Panc1 (cell line): ENCODE data around the gene PIK3R6. TPM values are rescaled to one million over a fixed set of nuclear protein-coding genes. Genes with fewer than 3 reads are reported as not detected.

ENCODE experiments used
- ATAC-seq: fragments of 200-7000 bp; cut with Tn5 transposase; 2 replicates; pipeline ENCODE4 v1.9.1; 2020; ENCODE audit warnings: mild to moderate bottlenecking, moderate library complexity
- BruUV-seq: library from RNA; stranded (reverse); fragments of 400-500 nt; replicated peaks from 2 replicates; lab custom pipeline; 2021; lab: Mats Ljungman, UMichigan
- CTCF ChIA-PET: fragments of 300-600 bp; sonication (Branson Sonifier 250); formaldehyde crosslinking; loops from one replicate; lab custom pipeline; 2022; ENCODE audit warnings: antibody characterized with exemption; lab: Charles Lee
- POLR2A ChIA-PET: fragments of 300-600 bp; sonication (Branson Sonifier 250); formaldehyde crosslinking; loops from one replicate; lab custom pipeline; 2022; ENCODE audit warnings: antibody characterized with exemption; lab: Charles Lee
- DNase-seq: peaks from one replicate; pipeline ENCODE4 v3.0.0-alpha.2; 2010; ENCODE audit warnings: low read depth, low spot score
- H3K27ac ChIP-seq: 2 replicates; pipeline ENCODE4 v1.5.1; 2011; ENCODE audit warnings: mild to moderate bottlenecking, low read length, inconsistent platforms
- H3K27me3 ChIP-seq: fragments of 200-500 bp; sonication (Bioruptor generic); 2 replicates; pipeline ENCODE4 v1.6.0; 2014; ENCODE audit warnings: low read length, inconsistent platforms; ENCODE audit not compliant: control insufficient read depth, insufficient read depth
- H3K36me3 ChIP-seq: fragments of 200-500 bp; sonication (Bioruptor generic); 2 replicates; pipeline ENCODE4 v1.5.1; 2014; ENCODE audit warnings: inconsistent platforms, mild to moderate bottlenecking, low read length, moderate library complexity; ENCODE audit not compliant: control insufficient read depth, insufficient read depth
- H3K4me1 ChIP-seq: 2 replicates; pipeline ENCODE4 v1.5.1; 2011; ENCODE audit warnings: inconsistent platforms, mild to moderate bottlenecking, low read length, moderate library complexity; ENCODE audit not compliant: control insufficient read depth, insufficient read depth
- H3K4me3 ChIP-seq, 2 experiments: 2 replicates each; pipeline ENCODE4 v1.5.1; 2011 to 2012; ENCODE audit warnings: low read depth in 2 of 2, low read length in 2 of 2, mild to moderate bottlenecking in 2 of 2, inconsistent platforms in 1 of 2, moderate library complexity in 1 of 2
- H3K9me3 ChIP-seq: fragments of 200-500 bp; sonication (Bioruptor generic); 2 replicates; pipeline ENCODE4 v1.5.1; 2014; ENCODE audit warnings: low read depth, mild to moderate bottlenecking, inconsistent platforms, low read length, moderate library complexity; ENCODE audit not compliant: control insufficient read depth, insufficient read depth
- POLR2AphosphoS5 ChIP-seq: IDR thresholded peaks from 2 replicates; pipeline ENCODE4 v1.6.1; 2012; ENCODE audit warnings: mild to moderate bottlenecking, low read depth, low read length, moderate library complexity
- SIN3A ChIP-seq: IDR thresholded peaks from 2 replicates; pipeline ENCODE4 v1.6.1; 2012; ENCODE audit warnings: low read depth, mild to moderate bottlenecking, low read length, moderate library complexity, borderline replicate concordance; ENCODE audit not compliant: insufficient read depth
- TCF7L2 ChIP-seq: IDR thresholded peaks from 2 replicates; pipeline ENCODE4 v1.6.1; 2011; ENCODE audit warnings: mild to moderate bottlenecking, low read depth, low read length, inconsistent platforms
- in situ Hi-C: cut with HindIII; loops from 2 replicates; pipeline ENCODE4 v1.10.0; 2016; ENCODE audit warnings: low sequenced_read_pairs, low pct_unique_long_range_greater_than_20kb
- intact Hi-C: fragments of 100-400 bp; cut with micrococcal nuclease; formaldehyde crosslinking; loops from one replicate; pipeline ENCODE4 v1.10.0; 2022; ENCODE audit not compliant: unreplicated experiment
- total RNA-seq: library from RNA; stranded (reverse); gene quantifications from one replicate; pipeline ENCODE4 v1.2.1, GENCODE V29; 2021; ENCODE audit not compliant: unreplicated experiment
- TF ChIP-seq, protein P1 (sequence below): fragments of 450-650 bp; IDR thresholded peaks from 2 replicates; pipeline ENCODE4 v1.5.1; 2017; ENCODE audit warnings: mild to moderate bottlenecking
- TF ChIP-seq, protein P2 (sequence below), 2 experiments: IDR thresholded peaks; 2 replicates each; pipeline ENCODE4 v1.6.1; 2011 to 2012; ENCODE audit warnings: low read depth in 2 of 2, control low read depth in 1 of 2, low read length in 1 of 2, mild to moderate bottlenecking in 1 of 2, moderate library complexity in 1 of 2; ENCODE audit not compliant: insufficient read depth in 1 of 2

The PIK3R6 gene
- total RNA-seq, 1 experiment from 2014 or later = not detected

DNA sequence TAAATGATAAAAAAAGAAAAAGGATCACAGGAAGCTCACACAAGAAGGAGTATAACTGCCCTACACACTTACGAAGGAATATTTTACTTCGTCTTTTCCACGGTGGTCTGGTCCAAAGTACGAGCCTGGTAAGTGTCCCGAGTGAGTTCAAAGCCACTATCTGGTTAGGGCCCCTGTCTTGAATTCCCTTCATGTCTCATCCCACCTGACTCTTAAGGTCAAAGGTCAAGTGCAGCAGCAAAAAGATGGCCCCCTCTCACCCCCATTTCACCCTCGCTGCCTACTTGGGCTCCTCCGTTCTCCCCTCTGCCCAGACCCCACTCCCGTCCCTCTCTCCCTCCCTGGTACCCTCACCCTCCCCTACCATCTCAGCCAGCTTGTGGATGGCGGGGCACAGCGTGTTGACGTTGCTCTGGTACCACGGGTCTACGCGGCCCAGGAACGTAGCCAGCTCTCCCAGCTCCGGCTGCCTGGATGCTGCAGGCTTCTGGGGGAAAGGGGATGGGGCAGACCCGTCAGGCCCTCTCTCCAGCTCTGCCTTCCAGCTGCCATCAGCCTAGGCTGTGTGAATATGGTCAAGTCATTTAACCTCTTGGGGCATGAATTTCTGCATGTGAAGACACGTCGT is 40.6 kb downstream of the PIK3R6 start:
- peaks cover 5% of the 10 kb centered on the region; the same call in 1 of the 2 replicates for H3K9me3 ChIP-seq
- no peaks in the 10 kb centered on the region for H3K4me1 ChIP-seq
- ChIA-PET POLR2A (no interaction called here), CTCF (interaction anchor here (0.6 to 0.8 kb wide), 2 partner anchors 19 to 493 kb away, joined by 3 to 6 read pairs; no protein-coding TSS in a partner anchor)
- no peaks in the 10 kb centered on the region for H3K36me3 ChIP-seq
- no peak for DNase-seq
- intact Hi-C loops = no loop called here
- no peak for ATAC-seq
- H3K27me3 ChIP-seq = peaks cover under 1% of the 10 kb centered on the region
- no TSS peak for BruUV-seq
- TF ChIP-seq, protein P1, sequence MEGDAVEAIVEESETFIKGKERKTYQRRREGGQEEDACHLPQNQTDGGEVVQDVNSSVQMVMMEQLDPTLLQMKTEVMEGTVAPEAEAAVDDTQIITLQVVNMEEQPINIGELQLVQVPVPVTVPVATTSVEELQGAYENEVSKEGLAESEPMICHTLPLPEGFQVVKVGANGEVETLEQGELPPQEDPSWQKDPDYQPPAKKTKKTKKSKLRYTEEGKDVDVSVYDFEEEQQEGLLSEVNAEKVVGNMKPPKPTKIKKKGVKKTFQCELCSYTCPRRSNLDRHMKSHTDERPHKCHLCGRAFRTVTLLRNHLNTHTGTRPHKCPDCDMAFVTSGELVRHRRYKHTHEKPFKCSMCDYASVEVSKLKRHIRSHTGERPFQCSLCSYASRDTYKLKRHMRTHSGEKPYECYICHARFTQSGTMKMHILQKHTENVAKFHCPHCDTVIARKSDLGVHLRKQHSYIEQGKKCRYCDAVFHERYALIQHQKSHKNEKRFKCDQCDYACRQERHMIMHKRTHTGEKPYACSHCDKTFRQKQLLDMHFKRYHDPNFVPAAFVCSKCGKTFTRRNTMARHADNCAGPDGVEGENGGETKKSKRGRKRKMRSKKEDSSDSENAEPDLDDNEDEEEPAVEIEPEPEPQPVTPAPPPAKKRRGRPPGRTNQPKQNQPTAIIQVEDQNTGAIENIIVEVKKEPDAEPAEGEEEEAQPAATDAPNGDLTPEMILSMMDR = no peak
- TF ChIP-seq, protein P2, sequence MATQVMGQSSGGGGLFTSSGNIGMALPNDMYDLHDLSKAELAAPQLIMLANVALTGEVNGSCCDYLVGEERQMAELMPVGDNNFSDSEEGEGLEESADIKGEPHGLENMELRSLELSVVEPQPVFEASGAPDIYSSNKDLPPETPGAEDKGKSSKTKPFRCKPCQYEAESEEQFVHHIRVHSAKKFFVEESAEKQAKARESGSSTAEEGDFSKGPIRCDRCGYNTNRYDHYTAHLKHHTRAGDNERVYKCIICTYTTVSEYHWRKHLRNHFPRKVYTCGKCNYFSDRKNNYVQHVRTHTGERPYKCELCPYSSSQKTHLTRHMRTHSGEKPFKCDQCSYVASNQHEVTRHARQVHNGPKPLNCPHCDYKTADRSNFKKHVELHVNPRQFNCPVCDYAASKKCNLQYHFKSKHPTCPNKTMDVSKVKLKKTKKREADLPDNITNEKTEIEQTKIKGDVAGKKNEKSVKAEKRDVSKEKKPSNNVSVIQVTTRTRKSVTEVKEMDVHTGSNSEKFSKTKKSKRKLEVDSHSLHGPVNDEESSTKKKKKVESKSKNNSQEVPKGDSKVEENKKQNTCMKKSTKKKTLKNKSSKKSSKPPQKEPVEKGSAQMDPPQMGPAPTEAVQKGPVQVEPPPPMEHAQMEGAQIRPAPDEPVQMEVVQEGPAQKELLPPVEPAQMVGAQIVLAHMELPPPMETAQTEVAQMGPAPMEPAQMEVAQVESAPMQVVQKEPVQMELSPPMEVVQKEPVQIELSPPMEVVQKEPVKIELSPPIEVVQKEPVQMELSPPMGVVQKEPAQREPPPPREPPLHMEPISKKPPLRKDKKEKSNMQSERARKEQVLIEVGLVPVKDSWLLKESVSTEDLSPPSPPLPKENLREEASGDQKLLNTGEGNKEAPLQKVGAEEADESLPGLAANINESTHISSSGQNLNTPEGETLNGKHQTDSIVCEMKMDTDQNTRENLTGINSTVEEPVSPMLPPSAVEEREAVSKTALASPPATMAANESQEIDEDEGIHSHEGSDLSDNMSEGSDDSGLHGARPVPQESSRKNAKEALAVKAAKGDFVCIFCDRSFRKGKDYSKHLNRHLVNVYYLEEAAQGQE (IDR thresholded peaks at IDR 0.05; ENCODE audit: insufficient read depth in 1 of 2, low read depth in 2 of 2, low read length in 1 of 2) = no peak
- in situ Hi-C loops = no loop called here
- H3K4me3 ChIP-seq = no peak overlapping the region
- H3K27ac ChIP-seq = no peak overlapping the region

- CTCF ChIA-PET = interaction anchor here (0.6 kb wide), 1 partner anchor 70 kb away, joined by 3 read pairs; no protein-coding TSS in a partner anchor
- Histone ChIP-seq H3K9me3 (peaks cover 5% of the 10 kb centered on the region; the same call in 1 of the 2 replicates), H3K36me3 (no peaks in the 10 kb centered on the region), H3K27me3 (peaks cover 3% of the 10 kb centered on the region; the same call in 1 of the 2 replicates), H3K4me3 (no peak overlapping the region), H3K4me1 (no peaks in the 10 kb centered on the region), H3K27ac (no peak overlapping the region)
- TF ChIP-seq POLR2AphosphoS5 (no peak), SIN3A (no peak), TCF7L2 (no peak)
- TF ChIP-seq, protein P1 = no peak
- TF ChIP-seq, protein P2 (IDR thresholded peaks at IDR 0.05; ENCODE audit: insufficient read depth in 1 of 2, low read depth in 2 of 2, low read length in 1 of 2) = no peak
- no TSS peak for BruUV-seq
- DNase-seq (no peak), ATAC-seq (no peak)
- in situ Hi-C loops = no loop called here
- POLR2A ChIA-PET = no interaction called here
- intact Hi-C loops = no loop called here
Observed at GRCh38 chr17:8825802-8826201, 41.7 kb downstream of the PIK3R6 start.
